Activated T-cell treated with anti-CD3 and anti-CD28 coated beads, Interleukin-2, amount 50 U/mL, for 1 hour (primary cell): ENCODE results near the gene PREX1.

ENCODE experiments used
- DNase-seq: peaks from one replicate; pipeline ENCODE4 v3.0.0-alpha.2; 2020

Gene PREX1

GRCh38 chr20:48597521-48598302 is 230.1 kb downstream of the PREX1 start:
- DNase-seq = no peak

GRCh38 chr20:48596334-48596898 is 231.4 kb downstream of the PREX1 start:
- no peak for DNase-seq

GRCh38 chr20:48595495-48596333 is 232.1 kb downstream of the PREX1 start:
- no peak for DNase-seq

- DNase-seq = no peak
Observed at GRCh38 chr20:48594533-48594932, 233.3 kb downstream of the PREX1 start.

GRCh38 chr20:48592107-48592940 is 235.5 kb downstream of the PREX1 start:
- DNase-seq = no peak

GRCh38 chr20:48586730-48587129 is 241.1 kb downstream of the PREX1 start:
- no peak for DNase-seq

- DNase-seq = no peak
Observed at GRCh38 chr20:48585061-48585870, 242.5 kb downstream of the PREX1 start.

- no peak for DNase-seq
Observed at GRCh38 chr20:48584391-48585060, 243.3 kb downstream of the PREX1 start.

- no peak for DNase-seq
Observed at GRCh38 chr20:48583801-48584200, 244.0 kb downstream of the PREX1 start.

- DNase-seq = no peak
Observed at GRCh38 chr20:48583171-48583570, 244.6 kb downstream of the PREX1 start.

- DNase-seq = no peak
Observed at GRCh38 chr20:48582673-48582985, 245.2 kb downstream of the PREX1 start.

GRCh38 chr20:48581167-48581566 is 246.6 kb downstream of the PREX1 start:
- no peak for DNase-seq

- DNase-seq = no peak
Observed at GRCh38 chr20:48578397-48579098, 249.3 kb downstream of the PREX1 start.

GRCh38 chr20:48577557-48577956 is 250.2 kb downstream of the PREX1 start:
- no peak for DNase-seq

GRCh38 chr20:48574383-48574782 is 253.4 kb downstream of the PREX1 start:
- DNase-seq = no peak
